Upper lobe of left lung (tissue), 4 donors: ENCODE measurements around the gene MYO7A.

Source experiments
- CTCF ChIP-seq, 6 experiments: fragments of 450-650 bp in 4 of 6; fragments of 200-600 bp in 2 of 6; sonication (generic) in 2 of 6; IDR thresholded peaks; one replicate each; pipeline ENCODE4 v1.5.1; 2016 to 2019; ENCODE audit warnings: antibody characterized with exemption in 6 of 6
- EP300 ChIP-seq, 4 donors: sonication (generic); formaldehyde crosslinking; IDR thresholded peaks; one replicate each; pipeline ENCODE4 v1.5.1; 2017; ENCODE audit warnings: antibody characterized with exemption in 4 of 4, control low read depth in 2 of 4
- POLR2AphosphoS5 ChIP-seq, 2 donors: sonication (generic); formaldehyde crosslinking; IDR thresholded peaks; one replicate each; pipeline ENCODE4 v1.5.1; 2017; ENCODE audit warnings: antibody characterized with exemption in 2 of 2

DNA sequence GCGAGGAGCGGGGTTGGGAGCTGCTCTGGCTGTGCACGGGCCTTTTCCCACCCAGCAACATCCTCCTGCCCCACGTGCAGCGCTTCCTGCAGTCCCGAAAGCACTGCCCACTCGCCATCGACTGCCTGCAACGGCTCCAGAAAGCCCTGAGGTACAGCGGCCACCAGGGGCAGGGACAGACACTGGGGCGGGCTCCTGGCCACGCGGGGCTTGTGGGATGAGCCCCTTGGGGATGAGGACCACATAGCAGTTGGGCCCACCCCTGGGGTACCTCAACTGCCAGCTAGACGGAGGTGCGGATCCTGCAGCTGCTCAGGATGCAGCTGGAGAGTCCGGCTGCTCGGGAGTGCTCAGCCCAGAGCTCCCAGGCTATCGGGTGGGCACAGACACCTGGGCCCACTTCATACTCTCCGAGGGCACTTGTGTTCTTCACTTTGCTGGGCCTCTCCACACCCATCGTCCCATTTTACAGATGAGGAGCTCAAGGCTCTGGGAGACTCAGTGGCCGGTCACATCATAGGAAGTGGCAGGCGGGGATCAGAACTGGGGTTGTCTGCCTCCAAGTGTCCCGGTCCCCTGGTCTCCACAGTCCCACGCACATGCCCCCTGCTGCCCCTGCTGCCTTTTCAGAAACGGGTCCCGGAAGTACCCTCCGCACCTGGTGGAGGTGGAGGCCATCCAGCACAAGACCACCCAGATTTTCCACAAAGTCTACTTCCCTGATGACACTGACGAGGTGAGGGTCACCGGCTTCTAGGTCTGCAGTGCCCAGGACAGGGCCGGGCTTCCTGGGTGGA is 77.6 kb downstream of the MYO7A start:
- no peak for TF ChIP-seq POLR2AphosphoS5 (IDR thresholded peaks at IDR 0.05)
- TF ChIP-seq CTCF (IDR thresholded peaks at IDR 0.05) = no peak
- TF ChIP-seq EP300 (IDR thresholded peaks at IDR 0.05) = no peak
